Panc1 (cell line): ENCODE data around the gene ADCY2. TPM values are rescaled to one million over a fixed set of nuclear protein-coding genes. Genes with fewer than 3 reads are reported as not detected.

Source experiments
- ATAC-seq: fragments of 200-7000 bp; cut with Tn5 transposase; 2 replicates; pipeline ENCODE4 v1.9.1; 2020; ENCODE audit warnings: mild to moderate bottlenecking, moderate library complexity
- BruUV-seq: library from RNA; stranded (reverse); fragments of 400-500 nt; replicated peaks from 2 replicates; lab custom pipeline; 2021; lab: Mats Ljungman, UMichigan
- CTCF ChIA-PET: fragments of 300-600 bp; sonication (Branson Sonifier 250); formaldehyde crosslinking; loops from one replicate; lab custom pipeline; 2022; ENCODE audit warnings: antibody characterized with exemption; lab: Charles Lee
- POLR2A ChIA-PET: fragments of 300-600 bp; sonication (Branson Sonifier 250); formaldehyde crosslinking; loops from one replicate; lab custom pipeline; 2022; ENCODE audit warnings: antibody characterized with exemption; lab: Charles Lee
- DNase-seq: peaks from one replicate; pipeline ENCODE4 v3.0.0-alpha.2; 2010; ENCODE audit warnings: low read depth, low spot score
- H3K27ac ChIP-seq: 2 replicates; pipeline ENCODE4 v1.5.1; 2011; ENCODE audit warnings: mild to moderate bottlenecking, low read length, inconsistent platforms
- H3K27me3 ChIP-seq: fragments of 200-500 bp; sonication (Bioruptor generic); 2 replicates; pipeline ENCODE4 v1.6.0; 2014; ENCODE audit warnings: low read length, inconsistent platforms; ENCODE audit not compliant: control insufficient read depth, insufficient read depth
- H3K36me3 ChIP-seq: fragments of 200-500 bp; sonication (Bioruptor generic); 2 replicates; pipeline ENCODE4 v1.5.1; 2014; ENCODE audit warnings: inconsistent platforms, mild to moderate bottlenecking, low read length, moderate library complexity; ENCODE audit not compliant: control insufficient read depth, insufficient read depth
- H3K4me1 ChIP-seq: 2 replicates; pipeline ENCODE4 v1.5.1; 2011; ENCODE audit warnings: inconsistent platforms, mild to moderate bottlenecking, low read length, moderate library complexity; ENCODE audit not compliant: control insufficient read depth, insufficient read depth
- H3K4me3 ChIP-seq, 2 experiments: 2 replicates each; pipeline ENCODE4 v1.5.1; 2011 to 2012; ENCODE audit warnings: low read depth in 2 of 2, low read length in 2 of 2, mild to moderate bottlenecking in 2 of 2, inconsistent platforms in 1 of 2, moderate library complexity in 1 of 2
- H3K9me3 ChIP-seq: fragments of 200-500 bp; sonication (Bioruptor generic); 2 replicates; pipeline ENCODE4 v1.5.1; 2014; ENCODE audit warnings: low read depth, mild to moderate bottlenecking, inconsistent platforms, low read length, moderate library complexity; ENCODE audit not compliant: control insufficient read depth, insufficient read depth
- CTCF ChIP-seq: fragments of 450-650 bp; IDR thresholded peaks from 2 replicates; pipeline ENCODE4 v1.5.1; 2017; ENCODE audit warnings: mild to moderate bottlenecking
- POLR2AphosphoS5 ChIP-seq: IDR thresholded peaks from 2 replicates; pipeline ENCODE4 v1.6.1; 2012; ENCODE audit warnings: mild to moderate bottlenecking, low read depth, low read length, moderate library complexity
- SIN3A ChIP-seq: IDR thresholded peaks from 2 replicates; pipeline ENCODE4 v1.6.1; 2012; ENCODE audit warnings: low read depth, mild to moderate bottlenecking, low read length, moderate library complexity, borderline replicate concordance; ENCODE audit not compliant: insufficient read depth
- TCF7L2 ChIP-seq: IDR thresholded peaks from 2 replicates; pipeline ENCODE4 v1.6.1; 2011; ENCODE audit warnings: mild to moderate bottlenecking, low read depth, low read length, inconsistent platforms
- in situ Hi-C: cut with HindIII; loops from 2 replicates; pipeline ENCODE4 v1.10.0; 2016; ENCODE audit warnings: low sequenced_read_pairs, low pct_unique_long_range_greater_than_20kb
- intact Hi-C: fragments of 100-400 bp; cut with micrococcal nuclease; formaldehyde crosslinking; loops from one replicate; pipeline ENCODE4 v1.10.0; 2022; ENCODE audit not compliant: unreplicated experiment
- total RNA-seq: library from RNA; stranded (reverse); gene quantifications from one replicate; pipeline ENCODE4 v1.2.1, GENCODE V29; 2021; ENCODE audit not compliant: unreplicated experiment
- TF ChIP-seq, protein P1 (sequence below), 2 experiments: IDR thresholded peaks; 2 replicates each; pipeline ENCODE4 v1.6.1; 2011 to 2012; ENCODE audit warnings: low read depth in 2 of 2, control low read depth in 1 of 2, low read length in 1 of 2, mild to moderate bottlenecking in 1 of 2, moderate library complexity in 1 of 2; ENCODE audit not compliant: insufficient read depth in 1 of 2

Gene ADCY2
- total RNA-seq, 1 experiment from 2014 or later = 0.13 TPM

DNA sequence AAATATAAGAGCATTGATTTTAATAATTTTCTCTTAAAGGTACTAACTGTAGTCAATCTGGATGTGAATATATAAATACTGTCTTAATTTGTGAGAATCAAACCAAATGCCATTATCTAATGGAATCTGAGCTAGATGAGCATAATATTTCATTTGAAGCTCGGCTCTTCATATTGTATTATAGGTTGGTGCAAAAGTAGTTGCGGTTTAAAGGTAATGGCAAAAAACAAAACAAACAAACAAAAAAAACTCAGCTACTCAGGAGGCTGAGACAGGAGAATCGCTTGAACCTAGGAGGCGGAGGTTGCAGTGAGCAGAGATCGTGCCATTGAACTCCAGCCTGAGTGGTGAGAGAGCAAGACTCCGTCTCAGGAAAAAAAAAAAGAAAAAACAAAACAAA lies 358.6 kb downstream of the ADCY2 start:
- H3K36me3 ChIP-seq = no peaks in the 10 kb centered on the region
- no peak overlapping the region for H3K27ac ChIP-seq
- DNase-seq (no peak), ATAC-seq (no peak)
- in situ Hi-C loops = no loop called here
- ChIA-PET POLR2A (interaction anchor here (0.5 kb wide), 1 partner anchor 63 kb away, joined by 6 read pairs; no protein-coding TSS in a partner anchor), CTCF (interaction anchor here (0.7 to 1.0 kb wide), 6 partner anchors 11 to 676 kb away, joined by 3 to 5 read pairs (median 4); no protein-coding TSS in a partner anchor)
- no peaks in the 10 kb centered on the region for H3K9me3 ChIP-seq
- no peaks in the 10 kb centered on the region for H3K4me1 ChIP-seq
- BruUV-seq = no TSS peak
- intact Hi-C loops = no loop called here
- TF ChIP-seq, protein P1, sequence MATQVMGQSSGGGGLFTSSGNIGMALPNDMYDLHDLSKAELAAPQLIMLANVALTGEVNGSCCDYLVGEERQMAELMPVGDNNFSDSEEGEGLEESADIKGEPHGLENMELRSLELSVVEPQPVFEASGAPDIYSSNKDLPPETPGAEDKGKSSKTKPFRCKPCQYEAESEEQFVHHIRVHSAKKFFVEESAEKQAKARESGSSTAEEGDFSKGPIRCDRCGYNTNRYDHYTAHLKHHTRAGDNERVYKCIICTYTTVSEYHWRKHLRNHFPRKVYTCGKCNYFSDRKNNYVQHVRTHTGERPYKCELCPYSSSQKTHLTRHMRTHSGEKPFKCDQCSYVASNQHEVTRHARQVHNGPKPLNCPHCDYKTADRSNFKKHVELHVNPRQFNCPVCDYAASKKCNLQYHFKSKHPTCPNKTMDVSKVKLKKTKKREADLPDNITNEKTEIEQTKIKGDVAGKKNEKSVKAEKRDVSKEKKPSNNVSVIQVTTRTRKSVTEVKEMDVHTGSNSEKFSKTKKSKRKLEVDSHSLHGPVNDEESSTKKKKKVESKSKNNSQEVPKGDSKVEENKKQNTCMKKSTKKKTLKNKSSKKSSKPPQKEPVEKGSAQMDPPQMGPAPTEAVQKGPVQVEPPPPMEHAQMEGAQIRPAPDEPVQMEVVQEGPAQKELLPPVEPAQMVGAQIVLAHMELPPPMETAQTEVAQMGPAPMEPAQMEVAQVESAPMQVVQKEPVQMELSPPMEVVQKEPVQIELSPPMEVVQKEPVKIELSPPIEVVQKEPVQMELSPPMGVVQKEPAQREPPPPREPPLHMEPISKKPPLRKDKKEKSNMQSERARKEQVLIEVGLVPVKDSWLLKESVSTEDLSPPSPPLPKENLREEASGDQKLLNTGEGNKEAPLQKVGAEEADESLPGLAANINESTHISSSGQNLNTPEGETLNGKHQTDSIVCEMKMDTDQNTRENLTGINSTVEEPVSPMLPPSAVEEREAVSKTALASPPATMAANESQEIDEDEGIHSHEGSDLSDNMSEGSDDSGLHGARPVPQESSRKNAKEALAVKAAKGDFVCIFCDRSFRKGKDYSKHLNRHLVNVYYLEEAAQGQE (IDR thresholded peaks at IDR 0.05; ENCODE audit: insufficient read depth in 1 of 2, low read depth in 2 of 2, low read length in 1 of 2) = no peak
- TF ChIP-seq POLR2AphosphoS5 (no peak), TCF7L2 (no peak), SIN3A (no peak), CTCF (no peak)
- H3K4me3 ChIP-seq = no peak overlapping the region
- peaks cover 21% of the 10 kb centered on the region for H3K27me3 ChIP-seq

DNA sequence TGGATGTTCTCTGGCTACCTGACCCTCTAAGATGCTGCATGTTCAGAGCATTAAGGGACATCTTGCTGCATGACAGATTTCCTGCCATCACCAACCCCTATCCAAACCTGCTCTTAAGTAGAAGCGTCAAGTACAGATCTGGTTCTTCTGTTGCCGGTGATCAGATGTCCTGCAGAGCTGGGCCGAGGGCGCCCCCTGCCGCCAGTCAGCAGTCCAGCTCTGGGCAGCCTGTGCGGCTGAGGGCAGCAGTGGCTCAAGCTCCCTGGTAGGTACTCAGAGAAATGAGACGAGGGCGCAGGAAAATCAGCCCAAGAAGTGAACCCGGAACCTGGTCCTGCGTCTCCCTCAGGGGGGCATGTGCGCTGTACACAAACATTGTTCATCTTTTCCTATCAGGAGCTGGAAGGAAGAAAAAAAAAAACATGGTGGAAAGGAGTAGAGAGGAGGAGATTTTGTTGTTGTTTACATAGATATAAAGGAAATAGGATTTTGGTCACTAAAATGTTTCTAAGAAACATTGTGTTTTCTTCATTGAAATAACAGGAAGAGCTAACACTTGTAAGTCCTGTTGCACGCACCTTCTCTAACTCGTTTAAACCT lies 359.2 kb downstream of the ADCY2 start:
- Histone ChIP-seq H3K4me1 (no peaks in the 10 kb centered on the region), H3K4me3 (no peak overlapping the region), H3K9me3 (no peaks in the 10 kb centered on the region), H3K27me3 (peaks cover 21% of the 10 kb centered on the region), H3K36me3 (no peaks in the 10 kb centered on the region), H3K27ac (no peak overlapping the region)
- intact Hi-C loops (no loop called here), in situ Hi-C loops (no loop called here)
- peak; percentile 99 for ATAC-seq
- DNase-seq = peak; percentile 30
- ChIA-PET POLR2A (no interaction called here), CTCF (interaction anchor here (0.7 to 1.0 kb wide), 4 partner anchors 11 to 437 kb away, joined by 3 to 5 read pairs (median 4); no protein-coding TSS in a partner anchor)
- TF ChIP-seq, protein P1 (IDR thresholded peaks at IDR 0.05; ENCODE audit: insufficient read depth in 1 of 2, low read depth in 2 of 2, low read length in 1 of 2) = no peak
- TF ChIP-seq POLR2AphosphoS5 (no peak), CTCF (peak; percentile 94)
- no TSS peak for BruUV-seq
